Trophoblast cell (in vitro differentiated cells and primary cell): ENCODE measurements around the gene ZSCAN12.

Experiments used
- DNase-seq, 2 donors: peaks; one replicate each; pipeline ENCODE4 v3.0.0-alpha.2; 2016
- H2AFZ ChIP-seq: 2 replicates; pipeline ENCODE4 v1.6.1; 2013; ENCODE audit warnings: low read length, moderate library complexity, mild to moderate bottlenecking; ENCODE audit not compliant: insufficient read depth, poor library complexity
- H2AK5ac ChIP-seq: 2 replicates; pipeline ENCODE4 v1.6.1; 2013; ENCODE audit warnings: mild to moderate bottlenecking, low read length
- H2BK120ac ChIP-seq: 2 replicates; pipeline ENCODE4 v1.6.1; 2013; ENCODE audit warnings: low read length, mild to moderate bottlenecking, moderate library complexity; ENCODE audit not compliant: insufficient read depth, poor library complexity
- H2BK12ac ChIP-seq: 2 replicates; pipeline ENCODE4 v1.6.1; 2013; ENCODE audit warnings: mild to moderate bottlenecking, low read length, moderate library complexity
- H2BK5ac ChIP-seq: 2 replicates; pipeline ENCODE4 v1.6.1; 2013; ENCODE audit warnings: low read length, low read depth, moderate library complexity, mild to moderate bottlenecking; ENCODE audit not compliant: poor library complexity
- H3K14ac ChIP-seq: 2 replicates; pipeline ENCODE4 v1.6.1; 2013; ENCODE audit warnings: mild to moderate bottlenecking, low read length
- H3K18ac ChIP-seq: 2 replicates; pipeline ENCODE4 v1.6.1; 2013; ENCODE audit warnings: mild to moderate bottlenecking, low read length
- H3K23ac ChIP-seq: 2 replicates; pipeline ENCODE4 v1.6.1; 2013; ENCODE audit warnings: low read length
- H3K27ac ChIP-seq: 2 replicates; pipeline ENCODE4 v1.5.1; 2013; ENCODE audit warnings: low read depth, mild to moderate bottlenecking, inconsistent platforms, low read length, moderate library complexity
- H3K27me3 ChIP-seq: 2 replicates; pipeline ENCODE4 v1.6.1; 2013; ENCODE audit warnings: inconsistent platforms, mild to moderate bottlenecking, low read length, moderate library complexity; ENCODE audit not compliant: insufficient read depth
- H3K36me3 ChIP-seq, 2 experiments: 1 replicate in 1 of 2; 2 replicates in 1 of 2; pipeline ENCODE4 v1.6.1; 2013; ENCODE audit warnings: low read length in 2 of 2, mild to moderate bottlenecking in 2 of 2, moderate library complexity in 1 of 2; ENCODE audit not compliant: insufficient read depth in 2 of 2, control insufficient read depth in 1 of 2
- H3K4ac ChIP-seq: 2 replicates; pipeline ENCODE4 v1.6.1; 2013; ENCODE audit warnings: low read depth, mild to moderate bottlenecking, low read length, moderate library complexity
- H3K4me1 ChIP-seq, 2 experiments: 1 replicate in 1 of 2; 2 replicates in 1 of 2; pipeline ENCODE4 v1.6.1; 2013; ENCODE audit warnings: low read length in 2 of 2, mild to moderate bottlenecking in 2 of 2, moderate library complexity in 1 of 2; ENCODE audit not compliant: insufficient read depth in 2 of 2, control insufficient read depth in 1 of 2
- H3K4me2 ChIP-seq: 2 replicates; pipeline ENCODE4 v1.6.1; 2013; ENCODE audit warnings: inconsistent platforms, mild to moderate bottlenecking, low read length, moderate library complexity
- H3K4me3 ChIP-seq: 2 replicates; pipeline ENCODE4 v1.5.1; 2013; ENCODE audit warnings: mild to moderate bottlenecking, low read depth, low read length, inconsistent platforms
- H3K79me1 ChIP-seq: one replicate; pipeline ENCODE4 v1.6.1; 2013; ENCODE audit warnings: low read length
- H3K79me2 ChIP-seq: 2 replicates; pipeline ENCODE4 v1.6.1; 2013; ENCODE audit warnings: low read length, mild to moderate bottlenecking; ENCODE audit not compliant: control insufficient read depth, insufficient read depth, poor library complexity
- H3K9ac ChIP-seq: 2 replicates; pipeline ENCODE4 v1.6.1; 2013; ENCODE audit warnings: mild to moderate bottlenecking, low read length
- H3K9me3 ChIP-seq: 2 replicates; pipeline ENCODE4 v1.6.1; 2013; ENCODE audit warnings: low read depth, mild to moderate bottlenecking, control low read depth, inconsistent platforms, low read length; ENCODE audit not compliant: insufficient read depth
- H4K12ac ChIP-seq: 2 replicates; pipeline ENCODE4 v1.6.1; 2013; ENCODE audit warnings: low read depth, mild to moderate bottlenecking, low read length, moderate library complexity
- H4K8ac ChIP-seq: 2 replicates; pipeline ENCODE4 v1.6.1; 2013; ENCODE audit warnings: low read depth, mild to moderate bottlenecking, low read length, moderate library complexity
- H4K91ac ChIP-seq: one replicate; pipeline ENCODE4 v1.6.1; 2013; ENCODE audit warnings: low read depth, mild to moderate bottlenecking, low read length, moderate library complexity
- WGBS: extraction: QIAGEN DNeasy Blood & Tissue Kit; methylation state at CpG from one replicate; pipeline ENCODE4 v1.1.7; 2013; ENCODE audit warnings: missing lambda C conversion rate; ENCODE audit not compliant: insufficient read length, insufficient coverage; ENCODE audit errors: extremely low coverage; 5-methylcytosine and 5-hydroxymethylcytosine counted together

Gene ZSCAN12

GRCh38 chr6:28433119-28433518 lies 33.6 kb upstream of the ZSCAN12 start:
- no peak overlapping the region for H4K91ac ChIP-seq
- H3K9ac ChIP-seq: no peak overlapping the region
- no peak for DNase-seq

GRCh38 chr6:28429781-28430180 lies 30.2 kb upstream of the ZSCAN12 start:
- H3K4me2 ChIP-seq: no peak overlapping the region
- H3K9ac ChIP-seq: no peak overlapping the region
- H2AK5ac ChIP-seq: no peak overlapping the region
- H3K14ac ChIP-seq: no peak overlapping the region
- peaks cover 1% of the 10 kb centered on the region for H3K9me3 ChIP-seq
- no peak overlapping the region for H3K4me3 ChIP-seq
- H2BK5ac ChIP-seq: no peak overlapping the region
- H3K27me3 ChIP-seq: no peaks in the 10 kb centered on the region
- no peak overlapping the region for H2AFZ ChIP-seq
- H3K4ac ChIP-seq: no peak overlapping the region
- no peaks in the 10 kb centered on the region for H3K79me1 ChIP-seq
- H2BK12ac ChIP-seq: no peak overlapping the region
- H3K4me1 ChIP-seq: no peaks in the 10 kb centered on the region
- no CpG with 5 or more reads among the region's 16 CpGs for WGBS
- no peak overlapping the region for H3K27ac ChIP-seq
- no peak overlapping the region for H3K23ac ChIP-seq
- H2BK120ac ChIP-seq: no peak overlapping the region
- H4K91ac ChIP-seq: no peak overlapping the region
- H4K8ac ChIP-seq: no peak overlapping the region
- no peak overlapping the region for H4K12ac ChIP-seq
- DNase-seq: no peak
- H3K79me2 ChIP-seq: no peaks in the 10 kb centered on the region
- no peak overlapping the region for H3K18ac ChIP-seq
- H3K36me3 ChIP-seq: peaks cover 9 to 12% of the 10 kb centered on the region in 2 experiments

More at GRCh38 chr6:28433119-28433518, 33.6 kb upstream of the ZSCAN12 start:
- Histone ChIP-seq H2AFZ (no peak overlapping the region), H3K79me2 (no peaks in the 10 kb centered on the region), H3K23ac (no peak overlapping the region), H2AK5ac (no peak overlapping the region), H3K18ac (no peak overlapping the region), H3K4me1 (no peaks in the 10 kb centered on the region), H3K9me3 (no peaks in the 10 kb centered on the region), H3K36me3 (peaks cover 10 to 12% of the 10 kb centered on the region in 2 experiments), H3K27ac (no peak overlapping the region), H2BK120ac (no peak overlapping the region), H3K79me1 (no peaks in the 10 kb centered on the region), H4K8ac (no peak overlapping the region), H2BK12ac (no peak overlapping the region), H3K4me3 (no peak overlapping the region), H2BK5ac (no peak overlapping the region), H3K27me3 (no peaks in the 10 kb centered on the region), H3K4me2 (no peak overlapping the region), H3K4ac (no peak overlapping the region), H4K12ac (no peak overlapping the region), H3K14ac (no peak overlapping the region)

- Histone ChIP-seq H3K79me1 (no peaks in the 10 kb centered on the region), H2BK120ac (no peak overlapping the region), H3K23ac (no peak overlapping the region), H3K9ac (no peak overlapping the region), H3K18ac (no peak overlapping the region), H2AFZ (no peak overlapping the region), H2BK5ac (no peak overlapping the region), H3K79me2 (no peaks in the 10 kb centered on the region), H3K4me3 (no peak overlapping the region), H3K27me3 (no peaks in the 10 kb centered on the region), H4K91ac (no peak overlapping the region), H3K36me3 (peaks cover 6 to 11% of the 10 kb centered on the region in 2 experiments), H4K8ac (no peak overlapping the region), H4K12ac (no peak overlapping the region), H3K4me2 (no peak overlapping the region), H3K9me3 (peaks cover 1% of the 10 kb centered on the region), H2BK12ac (no peak overlapping the region), H3K4ac (no peak overlapping the region), H3K4me1 (no peaks in the 10 kb centered on the region), H2AK5ac (no peak overlapping the region), H3K27ac (no peak overlapping the region), H3K14ac (no peak overlapping the region)
- no CpG with 5 or more reads among the region's 4 CpGs for WGBS
- no peak for DNase-seq
Measured at GRCh38 chr6:28425944-28426541, 26.5 kb upstream of the ZSCAN12 start.

- Histone ChIP-seq H3K27me3 (no peaks in the 10 kb centered on the region), H3K27ac (no peak overlapping the region), H2AFZ (no peak overlapping the region), H2BK5ac (no peak overlapping the region), H2BK12ac (no peak overlapping the region), H3K4me2 (no peak overlapping the region), H4K91ac (no peak overlapping the region), H3K18ac (no peak overlapping the region), H3K9me3 (peaks cover 1% of the 10 kb centered on the region), H3K14ac (no peak overlapping the region), H4K12ac (no peak overlapping the region), H4K8ac (no peak overlapping the region), H3K23ac (no peak overlapping the region), H3K4me3 (no peak overlapping the region), H3K4ac (no peak overlapping the region), H3K36me3 (peaks cover 0 to 4% of the 10 kb centered on the region in 2 experiments), H3K9ac (no peak overlapping the region), H3K4me1 (no peaks in the 10 kb centered on the region), H2BK120ac (no peak overlapping the region), H3K79me2 (no peaks in the 10 kb centered on the region), H2AK5ac (no peak overlapping the region), H3K79me1 (no peaks in the 10 kb centered on the region)
- DNase-seq: peak; percentile 72 to 87
Measured at GRCh38 chr6:28424163-28424562, 24.6 kb upstream of the ZSCAN12 start.
